Heart right ventricle (tissue), 16 donors: Measurements from ENCODE around the gene CD200. TPM values are rescaled to one million over a fixed set of nuclear protein-coding genes. Genes with fewer than 3 reads are reported as not detected.

ENCODE experiments used
- ATAC-seq, 8 donors: fragments of 200-7000 bp; cut with Tn5 transposase; one replicate each; pipeline ENCODE4 v1.9.1; 2020; ENCODE audit warnings: mild to moderate bottlenecking in 8 of 8, moderate library complexity in 8 of 8, moderate number of reproducible peaks in 1 of 8
- DNase-seq, 2 donors: peaks; one replicate each; pipeline ENCODE4 v3.0.0-alpha.2; 2020
- H3K27ac ChIP-seq, 10 donors: fragments of 200-600 bp; sonication (generic) in 2 of 10; one replicate each; pipeline versions ENCODE4 v1.5.0 to v1.8.0; 2020 to 2022; ENCODE audit warnings: mild to moderate bottlenecking in 3 of 10
- H3K27me3 ChIP-seq, 7 donors: fragments of 200-600 bp; one replicate each; pipeline ENCODE4 v1.8.0; 2021 to 2022; ENCODE audit warnings: mild to moderate bottlenecking in 2 of 7
- H3K36me3 ChIP-seq, 9 donors: fragments of 200-600 bp; sonication (generic) in 1 of 9; one replicate each; pipeline versions ENCODE4 v1.5.0 to v1.8.0; 2020 to 2022; ENCODE audit warnings: mild to moderate bottlenecking in 2 of 9
- H3K4me1 ChIP-seq, 9 donors: fragments of 200-600 bp; sonication (generic) in 1 of 9; one replicate each; pipeline versions ENCODE4 v1.5.0 to v1.8.0; 2020 to 2022; ENCODE audit warnings: mild to moderate bottlenecking in 4 of 9
- H3K4me3 ChIP-seq, 10 donors: fragments of 200-600 bp; sonication (generic) in 2 of 10; one replicate each; pipeline versions ENCODE4 v1.5.0 to v1.8.0; 2020 to 2022; ENCODE audit warnings: mild to moderate bottlenecking in 7 of 10, moderate library complexity in 2 of 10
- H3K9me3 ChIP-seq, 11 donors: fragments of 200-600 bp in 10 of 11; sonication (generic) in 2 of 11; one replicate each; pipeline versions ENCODE4 v1.5.0 to v1.8.0; 2013 to 2022; ENCODE audit warnings: mild to moderate bottlenecking in 2 of 11, control low read depth in 1 of 11, moderate library complexity in 1 of 11
- CTCF ChIP-seq, 9 donors: fragments of 200-600 bp; sonication (generic) in 2 of 9; IDR thresholded peaks; one replicate each; pipeline versions ENCODE4 v1.5.0 to v1.8.0; 2021 to 2022; ENCODE audit warnings: antibody characterized with exemption in 9 of 9, mild to moderate bottlenecking in 5 of 9, moderate library complexity in 1 of 9
- WGBS, 2 donors: extraction: QIAGEN DNeasy Blood & Tissue Kit; methylation state at CpG; one replicate each; pipeline ENCODE4 v1.1.7; 2013; ENCODE audit warnings: inconsistent platforms in 1 of 2; 5-methylcytosine and 5-hydroxymethylcytosine counted together
- intact Hi-C, 10 donors: fragments of 100-400 bp; cut with DNase I; formaldehyde crosslinking; loops; one replicate each; pipeline versions ENCODE4 v1.11.1 to v1.14.2; 2022
- polyA plus RNA-seq, 2 donors: library from polyadenylated mRNA; stranded (reverse); fragments of 200-250 nt; gene quantifications; one replicate each; pipeline ENCODE4 v1.2.3, GENCODE V29; 2013
- total RNA-seq, 10 donors: library from RNA; stranded (reverse); fragmentation: NEBNext Ultra II Directional in 3 of 10; extraction: Animal tissue kit (Norgen Biotek cat#: 25700) in 3 of 10; gene quantifications; one replicate each; pipeline versions ENCODE4 v1.2.1 to v1.2.4, GENCODE V29; 2021 to 2023
- donor health status: Arrhythmogenic right ventricular cardiomyopathy.
- donor health status: ischemic (EF 13 %, LVEDD 7.1; RV severe dilation, severe dysfunction).
- donor health status: healthy with polysubstance abuse.
- donor health status: DM: no; HTN: yes; CAD: no.
- donor health status: DM: no; HTN: no; CAD: no.
- donor health status: ischemic (EF 25% LVEDD 6.9; RV normal size, moderate dysfunction).
- donor health status: ischemic (EF 25% LVEDD 5.7; RV mildly dilated, moderate dysfunction).
- donor health status: healthy.
- donor health status: DM: yes; HTN: yes; CAD: no.
- donor health status: Ischemic cardiomyopathy.
- donor health status: ischemic (EF 35%, LVEDD 5.7; RV mildly dilated, moderate dysfunction).
- donor health status: nonischemic (EF 11% LVEDD 7.7; RV severe dilation, severe dysfunction).
- donor health status: DM: yes; HTN: yes; CAD: no.
- donor health status: PGD.
- donor health status: ischemic (EF 29% LVEDD 5.4; RV normal size, mild dysfunction).
- donor health status: nonischemic (EF 23%, LVEDD 6.1; RV moderate dilation, normal function).

The CD200 gene
- total and polyA plus RNA-seq, 12 donors: 0.44 to 3.3 (median 1.2) TPM

- WGBS, 2 donors: 75 to 79% methylated on average over 2 of the region's 2 CpGs
- no peak for TF ChIP-seq CTCF (IDR thresholded peaks at IDR 0.05)
- Histone ChIP-seq H3K27ac (no peak overlapping the region), H3K4me3 (no peak overlapping the region), H3K9me3 (peaks cover 0 to 15% (median 0%) of the 10 kb centered on the region in 11 donors), H3K4me1 (peaks cover 0 to 6% (median 0%) of the 10 kb centered on the region in 9 donors), H3K36me3 (no peaks in the 10 kb centered on the region), H3K27me3 (no peaks in the 10 kb centered on the region)
- intact Hi-C loops: no loop called here
- no peak for ATAC-seq
- no peak for DNase-seq
Measured at GRCh38 chr3:112314649-112315048, 18.3 kb upstream of the CD200 start.

DNA sequence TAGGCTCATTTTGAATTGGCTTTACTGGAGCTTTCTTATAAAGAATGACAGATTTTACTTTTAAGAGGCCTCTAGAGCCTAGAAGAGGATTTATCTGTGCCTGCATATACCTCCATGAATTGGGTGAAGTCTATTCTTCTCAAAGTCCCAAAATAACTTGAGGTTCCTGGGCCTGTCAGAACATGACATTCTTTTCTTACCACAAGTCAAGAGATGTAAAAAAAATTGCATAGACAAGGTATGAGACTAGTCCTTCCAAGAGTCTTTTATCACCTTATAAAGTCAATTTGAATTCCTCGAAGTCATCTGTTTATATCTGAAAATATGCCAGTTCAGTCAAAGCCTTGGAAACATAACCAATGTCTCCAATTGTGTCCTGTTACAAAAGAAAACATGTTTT is 17.2 kb upstream of the CD200 start:
- H3K27me3 ChIP-seq: no peaks in the 10 kb centered on the region
- no peak overlapping the region for H3K27ac ChIP-seq
- peaks cover 0 to 15% (median 0%) of the 10 kb centered on the region in 11 donors for H3K9me3 ChIP-seq
- peaks cover 0 to 15% (median 5%) of the 10 kb centered on the region in 9 donors for H3K4me1 ChIP-seq
- H3K36me3 ChIP-seq: no peaks in the 10 kb centered on the region
- DNase-seq (no peak), ATAC-seq (no peak)
- TF ChIP-seq CTCF (IDR thresholded peaks at IDR 0.05): no peak
- intact Hi-C loops: no loop called here
- H3K4me3 ChIP-seq: no peak overlapping the region
- 43 to 100% methylated on average over 1 of the region's 1 CpG for WGBS, 2 donors

- Histone ChIP-seq H3K36me3 (no peaks in the 10 kb centered on the region), H3K27ac (no peak overlapping the region), H3K27me3 (no peaks in the 10 kb centered on the region), H3K9me3 (peaks cover 0 to 15% (median 0%) of the 10 kb centered on the region in 11 donors), H3K4me3 (no peak overlapping the region), H3K4me1 (peaks cover 0 to 28% (median 5%) of the 10 kb centered on the region in 9 donors)
- intact Hi-C loops: loop anchor here in 2 of 10 donors (10.0 kb wide), 1 partner anchor 205 kb away; no protein-coding TSS in a partner anchor
- 57 to 70% methylated on average over 4 of the region's 4 CpGs for WGBS, 2 donors
- no peak for TF ChIP-seq CTCF (IDR thresholded peaks at IDR 0.05)
- no peak for ATAC-seq
- DNase-seq: no peak
Measured at GRCh38 chr3:112319516-112320276, 13.3 kb upstream of the CD200 start.

DNA sequence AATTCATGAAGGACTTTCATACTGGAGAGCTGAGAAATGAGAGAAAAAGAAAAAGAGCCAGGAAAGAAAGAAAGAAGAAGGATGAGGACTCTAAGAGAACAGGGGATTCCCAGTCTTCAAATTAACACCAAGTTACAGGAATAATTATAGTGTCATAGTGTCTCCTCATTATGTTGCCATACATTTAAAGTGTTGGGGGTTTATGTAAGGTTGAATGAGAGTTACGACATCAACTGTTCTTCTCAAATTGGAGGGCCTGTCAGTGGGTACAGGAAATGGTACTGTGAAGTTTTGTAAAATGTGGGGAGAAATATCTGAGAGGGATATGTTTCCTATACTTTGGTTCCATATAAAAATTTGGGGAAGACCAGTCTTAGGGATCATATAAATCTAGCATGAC is 12.3 kb upstream of the CD200 start:
- no peaks in the 10 kb centered on the region for H3K36me3 ChIP-seq
- intact Hi-C loops: loop anchor here in 2 of 10 donors (10.0 kb wide), 1 partner anchor 204 kb away; no protein-coding TSS in a partner anchor
- H3K27ac ChIP-seq: no peak overlapping the region
- DNase-seq: no peak
- no peak for TF ChIP-seq CTCF (IDR thresholded peaks at IDR 0.05)
- ATAC-seq: no peak
- H3K4me3 ChIP-seq: no peak overlapping the region
- H3K9me3 ChIP-seq: peaks cover 0 to 15% (median 0%) of the 10 kb centered on the region in 11 donors
- no peaks in the 10 kb centered on the region for H3K27me3 ChIP-seq
- 92 to 96% methylated on average over 1 of the region's 1 CpG for WGBS, 2 donors
- peaks cover 0 to 28% (median 0%) of the 10 kb centered on the region in 9 donors for H3K4me1 ChIP-seq
